GM10248 (cell line): Measurements from ENCODE around the gene YARS2.
A peak's percentile ranks its signal among the peaks of the same experiment; 100 is the strongest.

ENCODE experiments used
- CTCF ChIA-PET: fragments of 300-600 bp; sonication (Branson Sonifier 250); formaldehyde crosslinking; extraction: SDS; loops from one replicate; lab custom pipeline; 2021; ENCODE audit warnings: antibody characterized with exemption; lab: Yijun Ruan, JAX
- POLR2A ChIA-PET: fragments of 350-650 bp; sonication (Branson Sonifier 250); formaldehyde crosslinking; extraction: SDS; loops from one replicate; lab custom pipeline; 2020; ENCODE audit warnings: antibody characterized with exemption; lab: Yijun Ruan, JAX
- DNase-seq: peaks from one replicate; pipeline ENCODE4 v3.0.0; 2012; ENCODE audit errors: extremely low spot score
- TF ChIP-seq, protein P1 (sequence below): IDR thresholded peaks from 2 replicates; pipeline ENCODE4 v1.5.1; 2012; ENCODE audit warnings: mild to moderate bottlenecking, low read depth; ENCODE audit errors: extremely low read depth, missing control alignments, control extremely low read depth

Gene YARS2

DNA sequence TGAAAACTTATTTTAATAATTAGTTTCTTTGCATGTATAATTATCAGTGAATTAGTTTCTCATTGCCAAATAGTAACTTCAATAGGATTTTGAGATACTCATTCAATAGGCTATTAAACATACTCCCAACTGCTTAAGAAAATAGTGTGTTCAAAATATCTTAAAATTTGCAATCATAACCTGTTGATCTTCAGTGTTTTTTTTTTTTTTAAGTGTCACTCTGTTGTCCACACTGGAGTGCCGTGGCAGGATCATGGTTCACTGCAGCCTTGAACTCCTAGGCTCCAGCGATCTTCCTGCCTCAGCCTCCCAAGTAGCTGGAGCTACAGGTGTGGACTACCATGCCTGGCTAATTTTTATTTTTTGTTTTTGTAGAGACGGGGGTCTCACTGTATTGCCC is 1.5 kb upstream of the YARS2 start:
- CTCF ChIA-PET, result interaction anchor here (0.8 to 4.4 kb wide), 12 partner anchors 10 to 1265 kb away, joined by 3 to 41 read pairs (median 6); partner anchors contain the start of gene ALG10

DNA sequence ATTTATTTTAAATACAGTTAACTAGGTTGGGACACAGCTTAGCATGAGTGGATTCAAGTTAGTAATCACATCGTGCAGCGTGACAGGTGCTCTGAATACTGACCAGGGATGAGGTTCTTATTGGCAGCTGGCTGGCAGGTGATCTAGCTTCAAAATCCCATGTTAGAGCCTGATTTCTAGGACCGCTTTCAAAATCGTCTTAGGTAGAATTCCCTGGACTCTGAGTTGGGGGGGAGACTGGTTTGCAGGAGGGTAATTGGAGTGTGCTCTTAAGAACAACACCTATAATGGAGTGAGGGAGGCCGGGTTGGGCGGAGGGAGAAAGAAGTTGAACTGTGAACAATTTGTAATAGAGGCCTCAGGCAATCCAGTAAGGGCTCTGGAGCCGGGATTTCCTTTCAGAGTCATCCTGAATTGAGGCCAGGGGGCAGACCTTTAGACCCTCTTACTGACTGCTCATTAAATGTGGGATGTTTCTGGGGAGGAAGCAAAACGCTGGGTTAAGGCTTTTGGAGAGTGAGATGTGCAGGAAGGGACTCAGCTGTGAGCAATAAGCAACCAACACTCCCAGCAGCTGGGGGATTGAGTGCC is 874 bp upstream of the YARS2 start:
- TF ChIP-seq, protein P1, sequence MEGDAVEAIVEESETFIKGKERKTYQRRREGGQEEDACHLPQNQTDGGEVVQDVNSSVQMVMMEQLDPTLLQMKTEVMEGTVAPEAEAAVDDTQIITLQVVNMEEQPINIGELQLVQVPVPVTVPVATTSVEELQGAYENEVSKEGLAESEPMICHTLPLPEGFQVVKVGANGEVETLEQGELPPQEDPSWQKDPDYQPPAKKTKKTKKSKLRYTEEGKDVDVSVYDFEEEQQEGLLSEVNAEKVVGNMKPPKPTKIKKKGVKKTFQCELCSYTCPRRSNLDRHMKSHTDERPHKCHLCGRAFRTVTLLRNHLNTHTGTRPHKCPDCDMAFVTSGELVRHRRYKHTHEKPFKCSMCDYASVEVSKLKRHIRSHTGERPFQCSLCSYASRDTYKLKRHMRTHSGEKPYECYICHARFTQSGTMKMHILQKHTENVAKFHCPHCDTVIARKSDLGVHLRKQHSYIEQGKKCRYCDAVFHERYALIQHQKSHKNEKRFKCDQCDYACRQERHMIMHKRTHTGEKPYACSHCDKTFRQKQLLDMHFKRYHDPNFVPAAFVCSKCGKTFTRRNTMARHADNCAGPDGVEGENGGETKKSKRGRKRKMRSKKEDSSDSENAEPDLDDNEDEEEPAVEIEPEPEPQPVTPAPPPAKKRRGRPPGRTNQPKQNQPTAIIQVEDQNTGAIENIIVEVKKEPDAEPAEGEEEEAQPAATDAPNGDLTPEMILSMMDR, result no peak
- DNase-seq, result no peak
- ChIA-PET CTCF (interaction anchor here (0.7 to 4.4 kb wide), 52 partner anchors 8 to 1351 kb away, joined by 3 to 77 read pairs (median 6); partner anchors contain the start of genes ALG10 and ETFBKMT), POLR2A (interaction anchor here (0.9 kb wide), 1 partner anchor 1266 kb away, joined by 9 read pairs; the partner anchor contains the start of gene ALG10)

More for the DNA sequence above, 1.5 kb upstream of the YARS2 start:
- TF ChIP-seq, protein P1, result no peak
- POLR2A ChIA-PET, result no interaction called here
- DNase-seq, result no peak

DNA sequence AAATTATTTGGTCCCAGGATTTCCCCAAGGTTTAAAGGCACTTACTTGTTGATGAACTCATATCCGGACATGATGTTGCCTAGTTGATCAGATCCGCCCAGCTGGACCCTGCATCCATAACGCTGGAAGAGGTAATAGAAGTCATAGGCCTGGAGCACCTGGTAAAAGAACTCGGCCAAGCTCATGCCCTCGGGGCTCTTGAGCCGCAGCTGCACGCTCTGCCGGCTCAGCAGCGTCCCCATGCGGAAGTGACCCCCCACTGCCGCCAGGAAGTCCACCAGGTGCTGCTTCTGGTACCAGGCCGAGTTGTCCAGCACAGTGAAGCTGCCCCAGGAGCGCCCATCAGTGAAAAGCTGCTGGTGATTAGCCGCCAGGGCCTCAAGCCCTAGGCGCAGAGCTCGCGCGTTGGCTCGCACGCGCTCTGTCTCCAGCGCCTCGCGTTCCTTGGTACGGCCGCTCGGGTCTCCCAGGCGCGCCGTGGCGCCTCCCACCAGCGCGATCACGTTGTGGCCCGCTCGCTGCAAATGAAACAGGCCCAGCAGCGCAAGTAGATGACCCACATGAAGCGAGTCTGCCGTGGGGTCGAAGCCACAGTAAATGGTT is 545 bp downstream of the YARS2 start:
- TF ChIP-seq, protein P1, result peak; percentile 98
- ChIA-PET POLR2A (interaction anchor here (0.6 to 1.2 kb wide), 4 partner anchors 76 to 1458 kb away, joined by 3 to 8 read pairs (median 4); partner anchors contain the start of gene ALG10), CTCF (interaction anchor here (0.6 to 4.4 kb wide), 89 partner anchors 9 to 1483 kb away, joined by 3 to 77 read pairs (median 5); partner anchors contain the start of genes ALG10, DNM1L, ETFBKMT and PKP2)
- DNase-seq, result peak; percentile 78

DNA sequence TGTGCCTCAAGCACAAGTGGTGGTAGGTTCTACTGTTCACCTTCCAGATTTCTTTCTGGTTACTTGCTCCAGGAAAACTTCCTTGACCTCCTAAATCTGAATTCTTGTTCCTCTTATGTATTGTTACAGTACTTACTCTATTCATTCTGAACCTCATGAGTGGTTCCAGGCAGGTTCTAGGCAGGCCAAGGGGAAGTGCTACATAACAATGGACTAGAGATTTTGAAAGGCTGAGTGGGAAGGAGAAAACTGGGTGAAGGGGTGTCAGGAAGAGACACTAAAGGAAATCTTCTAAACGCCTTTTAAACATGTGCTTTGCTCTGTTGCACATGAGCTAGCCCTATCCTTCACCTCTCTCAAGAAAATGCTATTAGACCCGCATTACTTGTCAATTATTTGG is 1.6 kb downstream of the YARS2 start:
- POLR2A ChIA-PET, result no interaction called here
- TF ChIP-seq, protein P1, result no peak
- CTCF ChIA-PET, result interaction anchor here (1.0 to 4.4 kb wide), 25 partner anchors 10 to 1277 kb away, joined by 3 to 77 read pairs (median 11); partner anchors contain the start of gene ALG10
- no peak for DNase-seq

DNA sequence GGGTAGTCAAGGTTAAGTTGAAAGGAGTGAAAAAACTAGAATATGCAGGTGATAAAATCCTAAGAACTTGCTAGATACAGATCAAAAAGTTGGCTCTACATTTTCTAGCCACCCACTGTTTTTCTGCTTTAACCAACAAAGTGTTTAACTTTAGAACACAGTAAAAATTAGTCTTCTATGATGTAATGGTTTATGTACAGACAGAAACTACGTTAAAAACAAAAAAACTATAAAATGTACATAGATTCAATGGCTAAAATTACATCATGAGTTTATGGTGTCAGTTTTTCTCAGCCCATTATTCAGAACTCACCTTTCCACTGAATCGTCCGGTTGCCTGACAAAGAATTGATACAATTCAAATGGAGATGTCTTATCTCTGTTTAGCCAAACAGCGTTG is 2.1 kb downstream of the YARS2 start:
- TF ChIP-seq, protein P1, result no peak
- POLR2A ChIA-PET, result interaction anchor here (0.6 kb wide), 1 partner anchor 1106 kb away, joined by 3 read pairs; no protein-coding TSS in a partner anchor
- no peak for DNase-seq
- CTCF ChIA-PET, result interaction anchor here (1.1 to 4.3 kb wide), 10 partner anchors 9 to 1268 kb away, joined by 3 to 77 read pairs (median 16); partner anchors contain the start of gene ALG10

DNA sequence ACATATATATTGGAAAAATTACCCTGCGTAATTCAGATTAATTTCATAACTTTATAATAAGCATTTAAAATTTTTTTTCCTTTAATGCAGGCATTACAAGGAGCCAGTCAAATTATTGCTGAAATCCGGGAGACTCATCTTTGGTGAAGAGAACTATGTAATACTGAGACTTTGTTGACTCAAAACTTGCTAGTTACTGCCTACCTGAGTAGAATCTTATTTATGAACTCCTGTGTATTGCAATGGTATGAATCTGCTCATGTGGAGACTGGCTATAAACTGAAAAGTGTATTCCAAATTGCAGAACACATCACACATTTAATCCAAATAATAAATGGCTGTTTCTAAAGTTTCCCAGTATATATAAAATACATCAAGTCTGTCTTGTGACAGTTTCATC is 12.4 kb downstream of the YARS2 start:
- TF ChIP-seq, protein P1, result no peak
- CTCF ChIA-PET, result interaction anchor here (2.1 to 3.5 kb wide), 2 partner anchors 12 kb away, joined by 21 to 23 read pairs; partner anchors contain the start of gene YARS2
- no peak for DNase-seq
- POLR2A ChIA-PET, result no interaction called here
